ENCODE measurements around the gene BLTP3A.
"Not testable (repeated sequence)": the region's sequence is repeated elsewhere in the genome, so short reads cannot be mapped to it uniquely, and the experiment has no call there.

The BLTP3A gene

DNA sequence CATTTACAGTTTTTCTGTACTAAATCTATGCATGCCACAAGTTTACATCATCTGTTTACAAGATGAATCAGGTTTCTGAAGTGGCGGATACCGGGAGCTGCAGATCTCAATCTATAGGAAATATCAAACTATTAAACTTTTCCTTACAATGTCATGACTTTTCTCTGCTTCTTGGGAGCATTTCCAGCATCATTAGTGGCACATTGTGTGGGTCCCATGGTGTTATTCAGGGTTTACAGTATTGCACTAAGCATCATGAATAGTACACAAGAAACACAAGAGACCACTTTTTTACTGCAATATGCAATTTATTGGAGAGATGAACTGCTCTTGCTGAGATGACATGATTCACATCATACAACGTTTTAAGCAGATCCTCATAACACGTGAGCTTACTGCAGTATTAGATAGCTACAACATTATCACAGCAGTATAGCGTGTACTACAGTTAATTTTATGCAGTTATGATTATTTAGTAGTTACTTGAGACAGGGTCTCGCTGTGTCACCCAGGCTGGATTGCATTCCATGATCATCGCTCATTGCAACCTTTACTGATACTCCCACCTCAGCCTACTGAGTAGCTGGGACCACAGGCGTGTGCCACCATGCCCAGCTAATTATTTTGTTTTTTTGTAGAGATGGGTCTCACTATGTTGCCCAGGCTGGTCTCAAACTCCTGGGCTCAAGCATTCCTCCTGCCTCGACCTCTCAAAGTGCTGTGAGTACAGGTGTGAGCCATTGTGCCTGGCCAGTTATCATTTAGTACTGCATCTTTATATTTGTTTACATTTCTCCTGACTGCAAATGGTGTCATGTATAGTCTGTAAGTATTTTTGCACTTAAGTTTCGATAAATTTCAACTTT, 18.4 kb downstream of the BLTP3A start:
- no peak overlapping the region for H3K27ac ChIP-seq
- TF ChIP-seq CTCF (conservative IDR thresholded peaks at IDR 0.05) (no peak), ZFX (IDR thresholded peaks at IDR 0.05) (no peak)

GRCh38 chr6:34810936-34811632, 19.2 kb downstream of the BLTP3A start:
- no peak for TF ChIP-seq CTCF (conservative IDR thresholded peaks at IDR 0.05)
- TF ChIP-seq ZFX (IDR thresholded peaks at IDR 0.05) = no peak
- no peak overlapping the region for H3K27ac ChIP-seq

- no peak overlapping the region for H3K27ac ChIP-seq
- TF ChIP-seq CTCF (conservative IDR thresholded peaks at IDR 0.05) (no peak), ZFX (IDR thresholded peaks at IDR 0.05) (no peak)
These were observed 21.3 kb downstream of the BLTP3A start for GRCh38 chr6:34813028-34813713.

DNA sequence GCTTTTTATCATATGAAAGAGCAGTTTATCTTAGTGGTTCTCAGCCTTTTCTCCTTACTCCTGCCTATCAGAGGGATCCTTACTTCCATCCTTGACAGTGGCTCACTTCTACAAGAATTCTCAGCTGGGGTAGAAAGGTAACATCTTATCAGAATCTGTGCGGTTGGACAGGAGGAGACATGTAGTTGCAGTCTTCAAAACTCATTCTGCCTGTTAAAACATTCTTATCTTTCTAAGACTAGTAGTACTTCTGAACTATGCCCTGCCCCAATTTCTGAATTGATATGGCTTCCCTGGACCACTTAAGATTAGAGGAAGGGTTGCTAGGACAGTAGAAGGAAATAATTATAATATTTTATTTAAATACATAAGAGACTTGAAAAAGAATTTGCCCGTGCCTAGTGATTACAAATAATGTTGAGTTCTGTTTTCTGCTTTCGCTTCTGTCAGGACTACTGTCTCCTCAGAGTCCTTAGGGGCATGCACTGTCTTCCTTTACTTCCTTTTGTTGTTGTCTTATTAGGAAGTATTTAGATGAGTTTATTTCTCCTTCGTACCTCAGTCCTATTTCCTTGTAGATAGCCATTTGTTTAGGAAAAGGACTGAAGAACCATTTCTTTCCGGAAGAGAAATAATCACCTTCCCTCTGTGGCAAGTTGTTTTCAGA, 24.9 kb downstream of the BLTP3A start:
- no peak overlapping the region for H3K27ac ChIP-seq
- no peak for TF ChIP-seq CTCF (conservative IDR thresholded peaks at IDR 0.05)
- TF ChIP-seq ZFX (IDR thresholded peaks at IDR 0.05) = no peak

- TF ChIP-seq ZFX (IDR thresholded peaks at IDR 0.05) = no peak
- TF ChIP-seq CTCF (conservative IDR thresholded peaks at IDR 0.05) = no peak
- H3K27ac ChIP-seq = no peak overlapping the region
These were observed 25.6 kb downstream of the BLTP3A start for GRCh38 chr6:34817446-34817845.

DNA sequence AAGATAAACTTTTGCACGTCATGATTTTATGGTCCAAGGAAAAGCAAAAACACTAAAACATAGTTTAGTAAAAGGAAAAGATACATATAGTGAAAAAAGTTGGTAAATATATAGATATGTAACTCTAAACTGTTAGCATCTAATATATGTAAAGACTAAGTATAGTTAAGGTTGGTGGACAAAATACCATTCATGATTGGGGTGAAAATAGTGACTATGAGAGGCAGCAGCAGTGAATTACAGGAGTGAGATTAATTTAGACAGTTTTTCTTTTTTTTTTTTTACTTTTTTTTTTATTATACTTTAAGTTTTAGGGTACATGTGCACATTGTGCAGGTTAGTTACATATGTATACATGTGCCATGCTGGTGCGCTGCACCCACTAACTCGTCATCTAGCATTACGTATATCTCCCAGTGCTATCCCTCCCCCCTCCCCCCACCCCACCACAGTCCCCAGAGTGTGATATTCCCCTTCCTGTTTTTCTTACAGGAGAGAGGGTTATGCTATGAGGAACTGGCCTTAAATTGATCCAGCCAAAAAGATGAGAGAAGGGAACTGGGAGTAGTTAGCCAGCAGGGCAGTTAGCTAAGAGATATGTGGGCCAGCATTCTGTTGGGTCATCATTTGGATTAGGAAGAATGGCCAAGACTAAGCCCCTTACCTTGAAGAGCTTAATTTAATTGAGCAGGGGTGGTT, 27.1 kb downstream of the BLTP3A start:
- H3K27ac ChIP-seq = not testable (repeated sequence)
